ENCODE results near the gene BICRA.

The BICRA gene

GRCh38 chr19:47650700-47651099, 41.8 kb downstream of the BICRA start:
- no peak overlapping the region for H3K4me3 ChIP-seq (ENCODE audit: insufficient read depth, low read length, poor library complexity, severe bottlenecking)

GRCh38 chr19:47651132-47651531, 42.2 kb downstream of the BICRA start:
- Histone ChIP-seq H3K9me2 (replicated peaks; ENCODE audit: insufficient read depth, low read length) (no peaks in the 10 kb centered on the region), H2AFZ (ENCODE audit: low read depth, low read length, severe bottlenecking) (no peak overlapping the region), H3K27me3 (ENCODE audit: low read length) (no peaks in the 10 kb centered on the region), H3K9me3 (ENCODE audit: insufficient read depth, low read length) (no peaks in the 10 kb centered on the region), H3K4me2 (ENCODE audit: low read depth, low read length, poor library complexity, severe bottlenecking) (no peak overlapping the region), H3K9ac (ENCODE audit: low read length) (no peak overlapping the region), H3K4me3 (ENCODE audit: insufficient read depth, low read length, poor library complexity, severe bottlenecking) (no peak overlapping the region), H3K36me3 (ENCODE audit: low read length) (no peaks in the 10 kb centered on the region), H3F3A (ENCODE audit: insufficient read depth) (no peaks in the 10 kb centered on the region), H3K79me2 (ENCODE audit: insufficient read depth, low read length) (peaks cover 4% of the 10 kb centered on the region; the same call in 1 of the 2 replicates), H4K20me1 (ENCODE audit: low read depth, low read length) (peaks cover 4% of the 10 kb centered on the region; the same call in 1 of the 2 replicates), H3K27ac (ENCODE audit: low read depth, low read length) (no peak overlapping the region)
- TF ChIP-seq EZH2phosphoT487 (conservative IDR thresholded peaks at IDR 0.05; ENCODE audit: low read length) = no peak
- TF ChIP-seq, protein P1, sequence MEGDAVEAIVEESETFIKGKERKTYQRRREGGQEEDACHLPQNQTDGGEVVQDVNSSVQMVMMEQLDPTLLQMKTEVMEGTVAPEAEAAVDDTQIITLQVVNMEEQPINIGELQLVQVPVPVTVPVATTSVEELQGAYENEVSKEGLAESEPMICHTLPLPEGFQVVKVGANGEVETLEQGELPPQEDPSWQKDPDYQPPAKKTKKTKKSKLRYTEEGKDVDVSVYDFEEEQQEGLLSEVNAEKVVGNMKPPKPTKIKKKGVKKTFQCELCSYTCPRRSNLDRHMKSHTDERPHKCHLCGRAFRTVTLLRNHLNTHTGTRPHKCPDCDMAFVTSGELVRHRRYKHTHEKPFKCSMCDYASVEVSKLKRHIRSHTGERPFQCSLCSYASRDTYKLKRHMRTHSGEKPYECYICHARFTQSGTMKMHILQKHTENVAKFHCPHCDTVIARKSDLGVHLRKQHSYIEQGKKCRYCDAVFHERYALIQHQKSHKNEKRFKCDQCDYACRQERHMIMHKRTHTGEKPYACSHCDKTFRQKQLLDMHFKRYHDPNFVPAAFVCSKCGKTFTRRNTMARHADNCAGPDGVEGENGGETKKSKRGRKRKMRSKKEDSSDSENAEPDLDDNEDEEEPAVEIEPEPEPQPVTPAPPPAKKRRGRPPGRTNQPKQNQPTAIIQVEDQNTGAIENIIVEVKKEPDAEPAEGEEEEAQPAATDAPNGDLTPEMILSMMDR (IDR thresholded peaks at IDR 0.05; ENCODE audit: insufficient read depth, low read length, poor library complexity, severe bottlenecking) = no peak

More at GRCh38 chr19:47650700-47651099, 41.8 kb downstream of the BICRA start:
- Histone ChIP-seq H3K27me3 (ENCODE audit: low read length) (no peaks in the 10 kb centered on the region), H3K9me2 (replicated peaks; ENCODE audit: insufficient read depth, low read length) (no peaks in the 10 kb centered on the region), H3K9ac (ENCODE audit: low read length) (no peak overlapping the region), H3K4me2 (ENCODE audit: low read depth, low read length, poor library complexity, severe bottlenecking) (no peak overlapping the region), H3F3A (ENCODE audit: insufficient read depth) (no peaks in the 10 kb centered on the region), H2AFZ (ENCODE audit: low read depth, low read length, severe bottlenecking) (no peak overlapping the region), H3K79me2 (ENCODE audit: insufficient read depth, low read length) (peaks cover 4% of the 10 kb centered on the region; the same call in 1 of the 2 replicates), H3K9me3 (ENCODE audit: insufficient read depth, low read length) (no peaks in the 10 kb centered on the region), H3K27ac (ENCODE audit: low read depth, low read length) (no peak overlapping the region), H4K20me1 (ENCODE audit: low read depth, low read length) (peaks cover 4% of the 10 kb centered on the region; the same call in 1 of the 2 replicates), H3K36me3 (ENCODE audit: low read length) (no peaks in the 10 kb centered on the region)
- TF ChIP-seq EZH2phosphoT487 (conservative IDR thresholded peaks at IDR 0.05; ENCODE audit: low read length) = no peak

GRCh38 chr19:47651691-47652090, 42.8 kb downstream of the BICRA start:
- no peak overlapping the region for H3K27ac ChIP-seq (ENCODE audit: low read depth, low read length)
- H4K20me1 ChIP-seq (ENCODE audit: low read depth, low read length) = peaks cover 4% of the 10 kb centered on the region; the same call in 1 of the 2 replicates

GRCh38 chr19:47652285-47652684, 43.4 kb downstream of the BICRA start:
- Histone ChIP-seq H3F3A (ENCODE audit: insufficient read depth) (no peaks in the 10 kb centered on the region), H4K20me1 (ENCODE audit: low read depth, low read length) (no peaks in the 10 kb centered on the region), H3K79me2 (ENCODE audit: insufficient read depth, low read length) (no peaks in the 10 kb centered on the region; the same call in 1 of the 2 replicates), H3K9me2 (replicated peaks; ENCODE audit: insufficient read depth, low read length) (no peaks in the 10 kb centered on the region), H3K9ac (ENCODE audit: low read length) (no peak overlapping the region), H3K27ac (ENCODE audit: low read depth, low read length) (no peak overlapping the region), H2AFZ (ENCODE audit: low read depth, low read length, severe bottlenecking) (no peak overlapping the region), H3K4me3 (ENCODE audit: insufficient read depth, low read length, poor library complexity, severe bottlenecking) (no peak overlapping the region), H3K4me2 (ENCODE audit: low read depth, low read length, poor library complexity, severe bottlenecking) (no peak overlapping the region), H3K9me3 (ENCODE audit: insufficient read depth, low read length) (no peaks in the 10 kb centered on the region), H3K36me3 (ENCODE audit: low read length) (no peaks in the 10 kb centered on the region), H3K27me3 (ENCODE audit: low read length) (no peaks in the 10 kb centered on the region)
- TF ChIP-seq, protein P1 (IDR thresholded peaks at IDR 0.05; ENCODE audit: insufficient read depth, low read length, poor library complexity, severe bottlenecking) = no peak
- no peak for TF ChIP-seq EZH2phosphoT487 (conservative IDR thresholded peaks at IDR 0.05; ENCODE audit: low read length)

More at GRCh38 chr19:47651691-47652090, 42.8 kb downstream of the BICRA start:
- Histone ChIP-seq H3K4me3 (ENCODE audit: insufficient read depth, low read length, poor library complexity, severe bottlenecking) (no peak overlapping the region), H3F3A (ENCODE audit: insufficient read depth) (no peaks in the 10 kb centered on the region), H3K9ac (ENCODE audit: low read length) (no peak overlapping the region), H3K9me2 (replicated peaks; ENCODE audit: insufficient read depth, low read length) (no peaks in the 10 kb centered on the region), H3K79me2 (ENCODE audit: insufficient read depth, low read length) (peaks cover 4% of the 10 kb centered on the region; the same call in 1 of the 2 replicates), H3K4me2 (ENCODE audit: low read depth, low read length, poor library complexity, severe bottlenecking) (no peak overlapping the region), H3K9me3 (ENCODE audit: insufficient read depth, low read length) (no peaks in the 10 kb centered on the region), H3K27me3 (ENCODE audit: low read length) (no peaks in the 10 kb centered on the region), H3K36me3 (ENCODE audit: low read length) (no peaks in the 10 kb centered on the region), H2AFZ (ENCODE audit: low read depth, low read length, severe bottlenecking) (no peak overlapping the region)
- TF ChIP-seq, protein P1 (IDR thresholded peaks at IDR 0.05; ENCODE audit: insufficient read depth, low read length, poor library complexity, severe bottlenecking) = no peak
- no peak for TF ChIP-seq EZH2phosphoT487 (conservative IDR thresholded peaks at IDR 0.05; ENCODE audit: low read length)
